NCI-H146 (cell line): ENCODE data around the gene VWA8.
"Not testable (repeated sequence)": the region's sequence is repeated elsewhere in the genome, so short reads cannot be mapped to it uniquely, and the experiment has no call there.

Experiments used
- DNase-seq: peaks from one replicate; lab custom pipeline; 2025; lab: John Stamatoyannopoulos, UW

Gene VWA8

DNA sequence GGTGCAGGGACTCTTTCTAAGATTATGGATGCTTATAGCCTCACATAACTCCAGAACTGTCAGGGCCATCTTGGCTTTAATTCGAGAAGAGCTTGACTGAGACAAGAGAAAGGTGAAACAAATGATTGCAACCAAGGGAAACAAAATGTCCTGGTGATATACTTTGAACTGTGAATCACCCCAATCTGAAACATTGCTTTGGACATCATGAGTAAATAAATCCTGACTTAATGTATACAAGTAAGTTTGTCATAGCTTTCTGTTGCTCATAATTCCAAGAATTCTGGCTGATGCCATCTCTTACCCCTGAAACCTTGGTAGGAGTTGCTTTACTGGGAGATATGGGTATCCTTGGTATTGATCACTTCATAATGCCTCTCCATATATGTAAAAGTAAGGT lies 5.8 kb upstream of the VWA8 start:
- DNase-seq, result no peak

GRCh38 chr13:41962994-41963393 lies 2.1 kb upstream of the VWA8 start:
- DNase-seq, result no peak

- DNase-seq, result no peak
Observed at GRCh38 chr13:41961466-41961760, 504 bp upstream of the VWA8 start.

DNA sequence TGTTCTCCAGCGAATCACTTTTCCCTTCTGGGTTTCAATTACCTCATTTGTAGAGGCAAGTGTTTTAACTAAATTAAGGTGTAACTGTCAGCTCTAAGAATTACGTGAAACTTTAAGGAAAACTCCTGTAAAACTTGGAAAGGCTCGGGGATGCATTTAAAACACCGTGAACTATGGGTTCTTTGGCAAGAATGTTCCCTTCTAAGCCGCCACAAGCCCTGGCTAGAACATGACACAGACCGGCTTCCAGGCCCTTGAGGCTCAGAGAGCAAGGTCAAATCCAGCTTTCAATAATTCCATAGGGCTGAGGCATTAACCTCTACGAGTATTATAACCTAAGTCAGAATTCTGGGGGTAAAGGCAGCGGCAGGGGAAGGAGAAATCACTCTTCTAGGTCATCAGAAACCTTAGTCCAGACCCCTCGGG lies 685 bp downstream of the VWA8 start:
- DNase-seq, result peak; percentile 9

GRCh38 chr13:41956272-41956671 lies 4.6 kb downstream of the VWA8 start:
- DNase-seq, result no peak

DNA sequence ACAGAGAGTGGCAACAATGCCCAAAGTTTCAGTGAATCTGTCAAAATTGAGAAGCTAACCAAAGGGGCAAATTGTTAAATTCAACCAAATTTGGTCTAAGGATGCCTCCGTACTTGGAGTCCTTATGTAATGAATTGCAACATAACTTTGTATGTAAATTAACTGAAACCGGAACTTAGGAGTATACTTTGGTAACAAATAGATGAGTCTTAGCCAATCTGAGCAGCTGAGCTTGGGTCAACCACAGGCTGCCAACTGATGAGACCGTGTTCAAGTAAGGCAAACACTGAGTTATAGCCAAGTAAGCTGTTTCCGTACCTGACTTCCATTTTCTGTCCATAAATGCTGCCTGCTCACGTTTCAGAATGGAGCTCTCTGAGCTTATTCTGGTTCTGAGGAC lies 5.3 kb downstream of the VWA8 start:
- DNase-seq, result no peak

DNA sequence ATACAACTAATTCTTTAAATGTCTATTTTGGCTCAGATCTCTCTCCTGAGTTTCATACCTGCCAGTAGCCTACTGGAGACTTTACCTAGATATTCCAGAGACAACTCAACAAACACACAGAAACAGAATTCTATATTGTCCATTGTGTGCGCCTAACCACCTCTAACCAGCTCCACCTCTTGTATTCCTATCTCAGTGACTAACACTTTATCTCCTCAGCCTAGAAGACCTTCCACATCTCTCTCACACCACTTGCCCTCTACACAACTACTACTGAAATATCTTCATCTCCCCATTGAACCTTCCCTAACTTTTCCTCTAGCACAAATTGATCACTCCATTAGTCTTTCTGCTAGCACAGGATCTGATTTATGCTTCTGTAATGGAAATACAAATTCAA lies 6.7 kb downstream of the VWA8 start:
- no peak for DNase-seq

DNA sequence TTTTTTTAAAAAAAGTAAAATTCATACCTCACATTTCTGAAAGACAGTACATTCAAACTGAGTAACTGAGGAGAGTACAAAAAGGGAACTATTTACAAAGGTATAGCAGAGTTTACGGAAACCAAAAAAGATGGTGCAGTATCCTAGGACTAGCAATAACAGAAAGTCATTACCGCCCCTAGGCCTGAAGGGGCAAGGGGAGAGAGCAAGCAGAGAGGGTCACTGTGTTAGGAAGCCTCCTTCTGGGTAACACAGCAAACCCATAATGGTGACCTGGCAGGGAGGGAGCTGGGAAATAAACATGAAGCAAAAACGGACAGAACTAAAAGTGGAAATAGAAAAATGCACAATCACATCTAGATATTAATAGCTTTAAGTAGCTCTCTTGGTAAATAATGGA lies 8.2 kb downstream of the VWA8 start:
- DNase-seq, result no peak

DNA sequence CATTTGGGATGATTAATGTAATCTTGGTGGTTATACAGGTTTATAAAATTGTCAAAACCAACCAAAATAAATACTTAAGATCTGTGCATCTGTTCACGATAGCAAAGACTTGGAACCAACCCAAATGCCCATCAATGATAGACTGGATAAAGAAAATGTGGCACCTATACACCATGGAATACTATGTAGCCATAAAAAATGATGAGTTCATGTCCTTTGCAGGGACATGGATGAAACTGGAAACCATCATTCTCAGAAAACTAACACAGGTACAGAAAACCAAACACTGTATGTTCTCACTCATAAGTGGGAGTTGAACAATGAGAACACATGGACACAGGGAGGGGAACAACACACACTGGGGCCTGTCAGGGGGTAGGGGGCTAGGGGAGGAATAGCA lies 11.8 kb downstream of the VWA8 start:
- not testable (repeated sequence) for DNase-seq

DNA sequence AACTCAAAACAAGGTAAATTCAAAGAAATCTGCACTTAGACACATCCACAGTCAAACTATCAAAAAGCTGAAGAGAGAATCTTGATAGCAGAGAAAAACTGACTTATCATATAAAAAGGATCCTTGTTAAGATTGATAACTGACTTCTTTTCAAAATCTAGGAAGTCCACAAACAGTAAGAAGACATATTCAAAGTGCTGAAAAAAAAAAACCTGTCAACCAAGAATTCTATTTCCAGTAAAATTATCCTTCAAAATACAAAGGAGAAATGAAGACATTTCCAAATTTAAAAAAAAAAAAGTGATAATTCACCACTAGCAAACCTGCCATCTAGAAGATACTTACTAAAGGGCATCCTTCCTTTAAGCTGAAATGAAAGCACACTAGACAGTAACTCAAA lies 15.0 kb downstream of the VWA8 start:
- no peak for DNase-seq

DNA sequence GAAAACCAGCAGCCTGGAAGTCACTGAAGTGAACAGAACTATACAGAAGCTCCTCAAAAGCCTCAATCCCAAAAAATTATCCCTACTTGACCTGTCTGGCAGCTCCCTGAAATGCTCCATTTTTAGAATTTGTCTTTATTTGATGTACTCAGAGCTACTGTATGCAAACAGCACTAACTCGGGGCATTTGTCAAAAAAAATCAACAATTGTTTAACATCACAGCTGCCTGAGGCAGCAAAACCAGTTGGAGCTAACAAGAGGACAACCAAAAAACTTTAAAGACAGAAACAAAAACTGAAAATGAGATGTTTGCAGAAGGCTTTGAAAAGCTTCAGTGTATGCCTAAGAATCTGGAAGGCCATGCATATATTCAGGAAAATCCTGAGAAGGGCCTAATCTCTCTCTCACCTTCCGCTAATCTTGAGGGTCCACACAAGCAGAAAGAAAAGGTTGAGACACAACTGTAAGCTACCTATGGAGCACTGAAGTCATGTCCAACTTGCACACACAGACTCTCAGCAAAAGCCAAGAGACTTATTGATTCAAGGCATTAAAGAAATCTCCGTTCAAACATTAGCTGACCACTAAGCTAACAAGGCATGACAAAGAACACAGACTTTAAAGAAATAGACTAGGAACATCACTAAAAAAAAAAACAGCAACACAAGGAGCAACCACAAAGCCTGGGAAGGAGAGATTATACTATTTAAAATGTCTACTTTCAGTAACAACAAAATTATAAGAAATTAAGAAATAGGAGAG lies 16.1 kb downstream of the VWA8 start:
- DNase-seq, result no peak

- DNase-seq, result no peak
Observed at GRCh38 chr13:41944229-41944628, 16.7 kb downstream of the VWA8 start.

- peak; percentile 5 for DNase-seq
Observed at GRCh38 chr13:41942462-41943094, 18.3 kb downstream of the VWA8 start.

DNA sequence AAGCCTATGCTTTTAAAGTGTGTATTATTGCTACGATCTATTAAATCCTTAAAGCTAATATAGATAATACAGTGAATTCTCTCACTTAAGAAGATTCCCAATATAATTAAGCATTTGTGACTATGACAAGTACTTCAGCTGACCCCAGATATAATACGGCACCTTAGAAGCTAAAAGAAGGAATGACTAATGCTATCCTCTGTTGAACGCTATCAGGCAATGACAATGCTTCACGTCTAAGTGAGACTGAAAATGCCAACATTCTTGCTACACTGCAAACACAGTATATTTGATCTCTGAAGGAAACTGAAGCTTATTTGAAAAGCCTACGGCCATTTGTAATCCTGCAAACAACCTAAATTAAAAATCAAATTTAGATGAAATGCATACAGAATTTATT lies 19.7 kb downstream of the VWA8 start:
- DNase-seq, result no peak

GRCh38 chr13:41939398-41939797 lies 21.5 kb downstream of the VWA8 start:
- peak; percentile 18 for DNase-seq

GRCh38 chr13:41938918-41939317 lies 22.0 kb downstream of the VWA8 start:
- no peak for DNase-seq

- DNase-seq, result peak; percentile 3
Observed at GRCh38 chr13:41937388-41937787, 23.5 kb downstream of the VWA8 start.

GRCh38 chr13:41935501-41935900 lies 25.4 kb downstream of the VWA8 start:
- DNase-seq, result no peak

- DNase-seq, result no peak
Observed at GRCh38 chr13:41934994-41935393, 25.9 kb downstream of the VWA8 start.

- no peak for DNase-seq
Observed at GRCh38 chr13:41934120-41934519, 26.8 kb downstream of the VWA8 start.

GRCh38 chr13:41931337-41931736 lies 29.6 kb downstream of the VWA8 start:
- DNase-seq, result no peak

DNA sequence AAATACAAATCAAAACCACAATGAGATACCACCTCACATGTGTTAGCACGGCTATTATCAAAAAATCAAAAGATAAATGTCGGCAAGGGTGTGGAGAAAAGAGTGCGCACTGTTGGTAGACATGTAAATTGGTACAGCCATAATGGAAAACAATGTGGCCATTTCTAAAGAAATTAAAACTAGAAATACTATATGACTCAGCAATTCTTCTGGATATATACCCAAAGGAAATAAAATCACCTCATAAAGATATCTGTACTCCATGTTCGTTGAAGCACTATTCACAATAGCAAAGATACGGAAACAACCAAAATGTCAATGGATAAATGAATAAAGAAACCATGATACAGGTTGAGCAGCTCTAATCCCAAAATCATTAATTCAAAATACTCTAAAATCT lies 30.8 kb downstream of the VWA8 start:
- no peak for DNase-seq

- DNase-seq, result no peak
Observed at GRCh38 chr13:41928323-41928722, 32.6 kb downstream of the VWA8 start.

DNA sequence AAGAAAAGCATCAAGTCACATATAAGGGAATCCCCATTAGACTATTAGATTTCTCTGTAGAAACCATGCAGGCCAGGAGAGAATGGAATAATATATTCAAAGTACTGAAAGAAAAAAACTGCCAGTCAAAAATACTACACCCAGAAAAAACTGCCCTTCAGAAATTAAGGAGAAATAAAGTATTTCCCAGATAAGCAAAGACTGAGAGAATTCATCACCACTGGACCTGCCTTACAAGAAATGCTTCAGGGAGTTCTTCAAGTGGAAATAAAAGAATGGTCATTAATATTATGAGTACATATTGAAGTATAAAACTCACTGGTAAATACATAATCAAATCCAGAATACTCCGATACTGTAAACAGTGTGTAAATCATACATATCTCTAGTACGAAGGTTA lies 35.9 kb downstream of the VWA8 start:
- DNase-seq, result no peak
